Lower leg skin (tissue), 4 donors: Measurements from ENCODE around the gene PRMT7. TPM values are rescaled to one million over a fixed set of nuclear protein-coding genes. Genes with fewer than 3 reads are reported as not detected.

ENCODE experiments used
- DNase-seq, 2 donors: peaks; one replicate each; pipeline ENCODE4 v3.0.0-alpha.2; 2019; ENCODE audit warnings: low spot score in 2 of 2
- H3K4me3 ChIP-seq: fragments of 200-600 bp; sonication (generic); 2 replicates; pipeline ENCODE4 v1.5.1; 2017; ENCODE audit warnings: mild to moderate bottlenecking, low read depth; ENCODE audit not compliant: poor library complexity, severe bottlenecking
- CTCF ChIP-seq, 3 donors: fragments of 450-650 bp; IDR thresholded peaks; one replicate each; pipeline ENCODE4 v1.5.1; 2016; ENCODE audit warnings: antibody characterized with exemption in 3 of 3, mild to moderate bottlenecking in 3 of 3, moderate library complexity in 2 of 3
- POLR2A ChIP-seq, 2 donors: fragments of 450-650 bp; IDR thresholded peaks; one replicate each; pipeline ENCODE4 v1.6.1; 2016 to 2017; ENCODE audit warnings: antibody characterized with exemption in 2 of 2, mild to moderate bottlenecking in 1 of 2, moderate library complexity in 1 of 2
- WGBS, 2 donors: methylation state at CpG; one replicate each; pipeline ENCODE4 v1.1.5; 2018; 5-methylcytosine and 5-hydroxymethylcytosine counted together
- intact Hi-C: fragments of 100-400 bp; cut with DNase I; formaldehyde crosslinking; loops from one replicate; pipeline ENCODE4 v1.15.0; 2023; ENCODE audit warnings: low total_unique reads
- total RNA-seq, 4 donors: library from RNA; depleted of rRNA; stranded (reverse); fragments of >200 nt; gene quantifications; one replicate each; pipeline ENCODE4 v1.1.0, GENCODE V29; 2016

Gene PRMT7
- total RNA-seq, 4 donors from 2014 or later, result 29.9 to 62.4 (median 45.9) TPM

DNA sequence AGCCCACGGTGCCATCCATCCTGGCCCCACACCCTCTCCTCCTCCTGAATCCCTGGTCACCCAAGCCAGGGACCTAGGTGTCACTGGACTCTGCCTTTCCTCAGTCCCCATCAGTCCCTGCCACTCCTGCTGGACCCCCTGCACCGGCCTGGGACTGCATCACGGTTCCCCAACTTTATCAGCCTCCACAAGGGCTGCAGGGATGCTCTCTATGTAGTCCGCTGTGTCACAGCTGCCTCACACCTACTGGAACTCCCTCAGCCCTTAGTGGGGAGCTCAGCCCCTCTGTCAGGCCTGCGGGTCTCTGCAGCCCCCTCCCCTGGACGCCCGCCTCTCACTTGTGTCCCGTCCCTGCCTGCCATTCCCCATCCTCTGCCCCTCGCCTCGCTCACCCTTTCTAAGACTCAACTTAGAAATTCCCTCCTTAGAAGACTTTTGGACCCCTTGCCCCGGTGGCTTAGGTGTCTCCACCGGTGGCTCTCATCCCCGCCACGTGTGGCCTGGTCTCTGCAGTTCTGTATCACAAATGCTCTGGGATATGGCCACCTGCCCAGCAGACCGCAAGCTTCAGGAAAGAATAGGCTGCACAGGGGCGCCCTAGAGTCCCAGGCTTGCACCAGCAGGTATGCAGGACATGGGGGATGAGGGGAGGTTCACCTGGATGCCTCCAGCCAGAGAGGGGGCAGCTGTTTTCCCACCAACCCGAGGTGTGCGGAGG, 62.9 kb downstream of the PRMT7 start:
- no peak for TF ChIP-seq POLR2A (IDR thresholded peaks at IDR 0.05)
- TF ChIP-seq CTCF (IDR thresholded peaks at IDR 0.05), result no peak
- no peak for DNase-seq
- H3K4me3 ChIP-seq, result no peak overlapping the region
- WGBS, 2 donors, result 75 to 77% methylated on average over 18 of the region's 18 CpGs
- intact Hi-C loops, result no loop called here

DNA sequence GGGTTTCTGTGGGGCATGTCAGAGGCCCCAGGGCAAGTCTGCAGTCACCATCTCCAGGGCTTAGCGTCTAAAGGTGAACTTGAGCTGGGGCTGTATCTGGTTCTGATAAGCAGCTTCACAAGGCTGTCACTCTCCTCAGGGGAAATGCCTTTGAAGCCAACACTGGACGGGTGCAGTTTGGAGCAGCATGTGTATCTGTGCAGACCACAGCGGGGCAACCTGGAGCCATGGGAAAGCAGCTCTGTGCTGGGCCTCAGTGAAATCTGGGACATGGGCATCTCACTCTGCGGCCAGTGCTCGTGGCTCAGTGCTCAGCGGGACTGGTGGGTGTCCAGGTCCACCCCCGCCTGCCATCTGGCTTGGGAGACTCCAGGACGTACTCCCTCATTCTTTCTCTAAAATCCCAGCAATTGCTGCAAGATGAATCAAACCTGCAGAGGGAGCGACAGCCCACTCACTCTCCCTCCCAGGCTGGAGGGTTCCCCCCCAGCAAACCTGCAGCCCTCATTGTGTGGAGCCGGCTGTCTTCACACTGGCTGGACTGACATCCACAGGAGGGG, 63.5 kb downstream of the PRMT7 start:
- no peak overlapping the region for H3K4me3 ChIP-seq
- 66 to 83% methylated on average over 9 to 10 of the region's 10 CpGs for WGBS, 2 donors
- DNase-seq, result no peak
- intact Hi-C loops, result no loop called here
- no peak for TF ChIP-seq CTCF (IDR thresholded peaks at IDR 0.05)
- TF ChIP-seq POLR2A (IDR thresholded peaks at IDR 0.05), result no peak

GRCh38 chr16:68374961-68375660, 64.3 kb downstream of the PRMT7 start:
- no peak for TF ChIP-seq CTCF (IDR thresholded peaks at IDR 0.05)
- TF ChIP-seq POLR2A (IDR thresholded peaks at IDR 0.05), result no peak
- intact Hi-C loops, result no loop called here
- WGBS, 2 donors, result 70 to 95% methylated on average over 3 to 9 of the region's 9 CpGs
- no peak overlapping the region for H3K4me3 ChIP-seq
- no peak for DNase-seq

- no peak for DNase-seq
- WGBS, 2 donors, result 91 to 94% methylated on average over 11 of the region's 11 CpGs
- intact Hi-C loops, result no loop called here
- TF ChIP-seq CTCF (IDR thresholded peaks at IDR 0.05) (no peak), POLR2A (IDR thresholded peaks at IDR 0.05) (no peak)
- no peak overlapping the region for H3K4me3 ChIP-seq
Observed at GRCh38 chr16:68375801-68376536, 65.2 kb downstream of the PRMT7 start.

DNA sequence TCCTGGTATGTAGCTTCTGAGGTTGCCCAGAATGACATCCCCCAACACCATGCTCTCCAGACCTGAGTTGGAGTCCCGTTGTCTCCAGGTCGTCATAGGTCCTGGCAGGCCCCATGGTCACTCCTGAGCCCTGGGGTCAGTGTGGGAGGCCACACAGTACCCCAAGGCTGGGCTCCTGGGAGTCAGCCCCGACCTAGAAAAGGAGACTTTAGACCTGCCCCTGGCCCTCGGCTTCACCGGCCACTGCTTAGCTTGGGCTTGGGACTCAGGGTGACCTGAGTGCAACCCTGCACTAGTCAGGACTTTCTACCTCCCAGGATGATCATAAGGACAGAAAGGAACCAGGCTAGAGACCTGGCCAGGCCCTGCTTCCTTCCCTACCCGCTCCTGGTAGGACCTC, 65.8 kb downstream of the PRMT7 start:
- no peak for TF ChIP-seq CTCF (IDR thresholded peaks at IDR 0.05)
- TF ChIP-seq POLR2A (IDR thresholded peaks at IDR 0.05), result no peak
- H3K4me3 ChIP-seq, result no peak overlapping the region
- 85 to 94% methylated on average over 6 of the region's 6 CpGs for WGBS, 2 donors
- intact Hi-C loops, result no loop called here
- no peak for DNase-seq
